Neural progenitor cell (in vitro differentiated cells): ENCODE results near the gene DLX4. TPM values are rescaled to one million over a fixed set of nuclear protein-coding genes. Genes with fewer than 3 reads are reported as not detected.

ENCODE experiments used
- DNase-seq: peaks from one replicate; pipeline ENCODE4 v3.0.0-alpha.2; 2016; ENCODE audit warnings: low spot score
- H2AFZ ChIP-seq: fragments of 200-600 bp; sonication (generic); replicated peaks from 2 replicates; pipeline ENCODE4 v1.6.1; 2016; ENCODE audit warnings: antibody characterized with exemption
- H3F3A ChIP-seq: fragments of 200-600 bp; sonication (generic); 2 replicates; pipeline ENCODE4 v1.6.1; 2016; ENCODE audit warnings: antibody characterized with exemption, low read depth
- H3K27ac ChIP-seq: fragments of 200-600 bp; sonication (generic); 2 replicates; pipeline ENCODE4 v1.5.1; 2016; ENCODE audit warnings: mild to moderate bottlenecking
- H3K27me3 ChIP-seq: fragments of 200-600 bp; sonication (generic); 2 replicates; pipeline ENCODE4 v1.6.1; 2016; ENCODE audit warnings: mild to moderate bottlenecking, moderate library complexity
- H3K36me3 ChIP-seq: fragments of 200-600 bp; sonication (generic); 2 replicates; pipeline ENCODE4 v1.5.1; 2016
- H3K4me1 ChIP-seq: fragments of 200-600 bp; sonication (generic); 2 replicates; pipeline ENCODE4 v1.6.1; 2016; ENCODE audit warnings: mixed run types
- H3K4me2 ChIP-seq: fragments of 200-600 bp; sonication (generic); 2 replicates; pipeline ENCODE4 v1.6.1; 2016
- H3K4me3 ChIP-seq: fragments of 200-600 bp; sonication (generic); 2 replicates; pipeline ENCODE4 v1.5.1; 2016
- H3K79me2 ChIP-seq: fragments of 200-600 bp; sonication (generic); 2 replicates; pipeline ENCODE4 v1.6.1; 2016; ENCODE audit warnings: low read depth
- H3K9ac ChIP-seq: fragments of 200-600 bp; sonication (generic); 2 replicates; pipeline ENCODE4 v1.6.1; 2016
- H3K9me3 ChIP-seq: fragments of 200-600 bp; sonication (generic); 2 replicates; pipeline ENCODE4 v1.5.1; 2016; ENCODE audit warnings: low read depth
- H4K20me1 ChIP-seq: fragments of 200-600 bp; sonication (generic); 2 replicates; pipeline ENCODE4 v1.6.1; 2016; ENCODE audit warnings: low read depth
- H3K27ac Mint-ChIP-seq: 3 replicates; pipeline ENCODE4 v1.8.0; 2021; ENCODE audit warnings: mixed read lengths
- H3K27me3 Mint-ChIP-seq: 2 replicates; pipeline ENCODE4 v1.8.0; 2022; ENCODE audit warnings: low read depth, mild to moderate bottlenecking, inconsistent platforms, moderate library complexity, mixed read lengths; ENCODE audit not compliant: insufficient read depth
- H3K36me3 Mint-ChIP-seq: 3 replicates; pipeline ENCODE4 v1.8.0; 2021; ENCODE audit warnings: mixed read lengths
- H3K4me1 Mint-ChIP-seq: 3 replicates; pipeline ENCODE4 v1.8.0; 2021; ENCODE audit warnings: mixed read lengths
- H3K4me3 Mint-ChIP-seq: 3 replicates; pipeline ENCODE4 v1.8.0; 2021; ENCODE audit warnings: mild to moderate bottlenecking, moderate library complexity, mixed read lengths
- H3K9me3 Mint-ChIP-seq: 3 replicates; pipeline ENCODE4 v1.8.0; 2020; ENCODE audit warnings: mixed read lengths
- EZH2 ChIP-seq: fragments of 200-600 bp; sonication (generic); IDR thresholded peaks from 2 replicates; pipeline ENCODE4 v1.6.1; 2017; ENCODE audit warnings: antibody characterized with exemption, mild to moderate bottlenecking, moderate library complexity
- EZH2phosphoT487 ChIP-seq: fragments of 200-600 bp; sonication (generic); IDR thresholded peaks from 2 replicates; pipeline ENCODE4 v1.6.1; 2017; ENCODE audit warnings: antibody characterized with exemption
- total RNA-seq: library from RNA; depleted of rRNA; stranded (reverse); fragments of >200 nt; gene quantifications from 2 replicates; pipeline ENCODE4 v1.2.3, GENCODE V29; 2015; ENCODE audit warnings: low replicate concordance
- TF ChIP-seq, protein P1 (sequence below): fragments of 200-600 bp; sonication (generic); IDR thresholded peaks from 2 replicates; pipeline ENCODE4 v1.5.1; 2017; ENCODE audit warnings: antibody characterized with exemption, mild to moderate bottlenecking

Gene DLX4
- total RNA-seq, 1 donor from 2014 or later, result not detected

DNA sequence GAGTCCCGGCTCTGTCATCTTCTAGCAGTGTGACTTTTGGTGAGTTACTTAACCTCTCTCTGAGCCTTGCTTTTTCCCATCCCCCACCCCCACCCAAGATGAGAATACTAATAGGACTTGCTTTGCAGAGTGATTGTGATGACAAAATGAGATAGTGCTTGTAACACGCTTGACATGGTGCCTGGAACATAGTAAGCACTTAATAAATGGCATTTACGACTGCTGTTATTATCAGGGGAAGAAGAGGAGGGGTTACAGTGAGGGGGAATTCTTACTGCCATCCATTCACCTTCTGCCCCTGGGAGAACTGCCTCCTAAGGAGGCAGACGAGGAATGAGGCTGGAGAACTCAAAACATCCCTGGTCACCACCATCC, 7.8 kb downstream of the DLX4 start:
- Mint-ChIP-seq H3K36me3 (no peaks in the 10 kb centered on the region), H3K9me3 (peaks cover 2% of the 10 kb centered on the region), H3K4me1 (peaks cover 23% of the 10 kb centered on the region), H3K4me3 (no peak overlapping the region), H3K27me3 (peaks cover 53% of the 10 kb centered on the region), H3K27ac (no peak overlapping the region)
- no peak overlapping the region for H2AFZ ChIP-seq
- no peak for TF ChIP-seq EZH2
- TF ChIP-seq EZH2phosphoT487, result no peak
- TF ChIP-seq, protein P1, sequence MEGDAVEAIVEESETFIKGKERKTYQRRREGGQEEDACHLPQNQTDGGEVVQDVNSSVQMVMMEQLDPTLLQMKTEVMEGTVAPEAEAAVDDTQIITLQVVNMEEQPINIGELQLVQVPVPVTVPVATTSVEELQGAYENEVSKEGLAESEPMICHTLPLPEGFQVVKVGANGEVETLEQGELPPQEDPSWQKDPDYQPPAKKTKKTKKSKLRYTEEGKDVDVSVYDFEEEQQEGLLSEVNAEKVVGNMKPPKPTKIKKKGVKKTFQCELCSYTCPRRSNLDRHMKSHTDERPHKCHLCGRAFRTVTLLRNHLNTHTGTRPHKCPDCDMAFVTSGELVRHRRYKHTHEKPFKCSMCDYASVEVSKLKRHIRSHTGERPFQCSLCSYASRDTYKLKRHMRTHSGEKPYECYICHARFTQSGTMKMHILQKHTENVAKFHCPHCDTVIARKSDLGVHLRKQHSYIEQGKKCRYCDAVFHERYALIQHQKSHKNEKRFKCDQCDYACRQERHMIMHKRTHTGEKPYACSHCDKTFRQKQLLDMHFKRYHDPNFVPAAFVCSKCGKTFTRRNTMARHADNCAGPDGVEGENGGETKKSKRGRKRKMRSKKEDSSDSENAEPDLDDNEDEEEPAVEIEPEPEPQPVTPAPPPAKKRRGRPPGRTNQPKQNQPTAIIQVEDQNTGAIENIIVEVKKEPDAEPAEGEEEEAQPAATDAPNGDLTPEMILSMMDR, result no peak
- H3K27ac ChIP-seq, result no peak overlapping the region
- no peak overlapping the region for H3K4me3 ChIP-seq
- no peaks in the 10 kb centered on the region for H3K36me3 ChIP-seq
- no peak overlapping the region for H3K9ac ChIP-seq
- peak overlapping the region; percentile 8 for H3K4me2 ChIP-seq
- H4K20me1 ChIP-seq, result peaks cover 10% of the 10 kb centered on the region
- peaks cover 44% of the 10 kb centered on the region for H3K27me3 ChIP-seq
- peaks cover 87% of the 10 kb centered on the region for H3K4me1 ChIP-seq
- H3F3A ChIP-seq, result peaks cover 61% of the 10 kb centered on the region
- no peak for DNase-seq
- no peaks in the 10 kb centered on the region for H3K79me2 ChIP-seq
- no peaks in the 10 kb centered on the region for H3K9me3 ChIP-seq

DNA sequence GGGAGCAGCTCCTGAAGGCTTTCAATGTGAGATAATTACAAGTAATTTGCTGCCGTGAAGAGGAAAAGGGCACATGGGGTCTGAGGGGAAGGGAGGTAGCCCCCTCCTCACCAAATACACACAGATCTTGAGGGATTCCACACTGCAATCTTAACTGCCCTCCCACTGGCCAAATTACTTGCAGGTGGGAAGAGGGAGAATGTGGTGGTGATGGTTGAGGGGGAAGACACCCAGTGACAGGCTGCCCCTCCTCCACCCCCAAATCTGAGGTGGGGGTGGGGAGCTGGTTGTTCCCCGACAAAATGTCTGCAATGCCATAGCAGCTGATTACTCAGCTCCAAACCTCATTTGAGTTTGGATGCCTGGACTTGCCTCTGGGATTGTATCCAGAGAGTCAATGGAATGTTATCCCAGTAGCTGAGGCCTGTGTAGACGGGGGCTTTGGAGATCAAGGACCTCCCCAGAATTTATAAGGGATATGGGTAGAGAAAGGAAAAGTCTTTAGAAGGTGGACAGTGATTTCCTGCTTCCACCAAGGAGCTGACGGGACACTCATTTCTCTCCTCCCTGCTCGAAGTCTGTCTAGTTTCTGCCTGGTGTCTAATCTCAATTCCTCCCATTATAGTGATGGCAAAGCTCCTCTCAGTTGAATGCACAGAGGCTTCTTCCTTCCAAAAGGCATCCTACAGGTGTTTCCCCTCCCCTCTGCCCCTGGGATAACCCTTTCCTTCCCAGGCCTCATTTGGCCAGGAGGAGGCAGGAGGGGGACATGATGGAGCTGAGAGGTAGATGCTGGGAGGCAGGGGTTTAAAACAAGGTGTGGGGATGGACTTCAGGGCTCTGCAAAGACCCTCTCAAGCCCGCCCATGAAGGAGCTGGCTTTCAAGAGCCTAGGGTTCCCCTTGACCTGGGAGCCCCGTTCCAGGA, 8.7 kb downstream of the DLX4 start:
- Histone ChIP-seq H3F3A (peaks cover 61% of the 10 kb centered on the region), H2AFZ (no peak overlapping the region), H3K79me2 (no peaks in the 10 kb centered on the region), H3K36me3 (no peaks in the 10 kb centered on the region), H3K9me3 (no peaks in the 10 kb centered on the region), H3K27me3 (peaks cover 35% of the 10 kb centered on the region), H3K4me1 (peaks cover 78% of the 10 kb centered on the region), H3K4me3 (no peak overlapping the region), H3K4me2 (peak overlapping the region; percentile 8), H3K27ac (no peak overlapping the region), H4K20me1 (peaks cover 2% of the 10 kb centered on the region), H3K9ac (no peak overlapping the region)
- H3K36me3 Mint-ChIP-seq, result no peaks in the 10 kb centered on the region
- H3K9me3 Mint-ChIP-seq, result peaks cover 2% of the 10 kb centered on the region
- TF ChIP-seq, protein P1, result peak; percentile 9
- TF ChIP-seq EZH2, result no peak
- no peak for TF ChIP-seq EZH2phosphoT487
- H3K27ac Mint-ChIP-seq, result no peak overlapping the region
- DNase-seq, result no peak
- peaks cover 46% of the 10 kb centered on the region for H3K27me3 Mint-ChIP-seq
- peaks cover 19% of the 10 kb centered on the region for H3K4me1 Mint-ChIP-seq
- H3K4me3 Mint-ChIP-seq, result no peak overlapping the region

DNA sequence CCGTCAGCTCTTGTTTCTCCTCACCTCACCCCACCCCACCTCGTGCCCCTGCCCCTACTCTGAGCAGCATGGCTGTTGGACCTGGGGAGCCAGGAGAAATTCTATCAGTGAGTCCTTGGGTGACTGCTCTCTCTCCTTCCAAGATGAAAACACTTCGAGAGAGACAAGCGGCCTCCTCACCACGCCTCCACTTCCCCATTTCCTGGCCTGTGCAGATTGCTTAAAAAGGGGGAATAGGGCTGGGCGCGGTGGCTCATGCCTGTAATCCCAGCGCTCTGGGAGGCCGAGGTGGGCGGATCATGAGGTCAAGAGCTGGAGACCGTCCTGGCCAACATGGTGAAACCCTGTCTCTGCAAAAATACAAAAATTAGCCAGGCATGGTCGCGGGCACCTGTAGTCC, 9.5 kb downstream of the DLX4 start:
- Histone ChIP-seq H3K4me1 (peaks cover 72% of the 10 kb centered on the region), H3K9ac (no peak overlapping the region), H3K4me3 (no peak overlapping the region), H3K36me3 (no peaks in the 10 kb centered on the region), H3K79me2 (no peaks in the 10 kb centered on the region), H2AFZ (peak overlapping the region; percentile 14), H3K27me3 (peaks cover 28% of the 10 kb centered on the region), H3K9me3 (no peaks in the 10 kb centered on the region), H3K4me2 (peak overlapping the region; percentile 8), H3K27ac (no peak overlapping the region), H4K20me1 (no peaks in the 10 kb centered on the region), H3F3A (peaks cover 61% of the 10 kb centered on the region)
- Mint-ChIP-seq H3K36me3 (no peaks in the 10 kb centered on the region), H3K27ac (no peak overlapping the region), H3K4me3 (no peak overlapping the region), H3K27me3 (peaks cover 42% of the 10 kb centered on the region), H3K4me1 (peaks cover 18% of the 10 kb centered on the region), H3K9me3 (peaks cover 2% of the 10 kb centered on the region)
- no peak for DNase-seq
- TF ChIP-seq EZH2phosphoT487, result no peak
- TF ChIP-seq EZH2, result no peak
- TF ChIP-seq, protein P1, result no peak
